Measurements from ENCODE around the gene NR4A1. TPM values are rescaled to one million over a fixed set of nuclear protein-coding genes. Genes with fewer than 3 reads are reported as not detected.

NR4A1 gene
- 4.4 TPM in 1 of 2 replicates, not detected in the other for total RNA-seq (2014; rRNA removed; shearing (Covaris generic); ENCODE audit: low replicate concordance)

DNA sequence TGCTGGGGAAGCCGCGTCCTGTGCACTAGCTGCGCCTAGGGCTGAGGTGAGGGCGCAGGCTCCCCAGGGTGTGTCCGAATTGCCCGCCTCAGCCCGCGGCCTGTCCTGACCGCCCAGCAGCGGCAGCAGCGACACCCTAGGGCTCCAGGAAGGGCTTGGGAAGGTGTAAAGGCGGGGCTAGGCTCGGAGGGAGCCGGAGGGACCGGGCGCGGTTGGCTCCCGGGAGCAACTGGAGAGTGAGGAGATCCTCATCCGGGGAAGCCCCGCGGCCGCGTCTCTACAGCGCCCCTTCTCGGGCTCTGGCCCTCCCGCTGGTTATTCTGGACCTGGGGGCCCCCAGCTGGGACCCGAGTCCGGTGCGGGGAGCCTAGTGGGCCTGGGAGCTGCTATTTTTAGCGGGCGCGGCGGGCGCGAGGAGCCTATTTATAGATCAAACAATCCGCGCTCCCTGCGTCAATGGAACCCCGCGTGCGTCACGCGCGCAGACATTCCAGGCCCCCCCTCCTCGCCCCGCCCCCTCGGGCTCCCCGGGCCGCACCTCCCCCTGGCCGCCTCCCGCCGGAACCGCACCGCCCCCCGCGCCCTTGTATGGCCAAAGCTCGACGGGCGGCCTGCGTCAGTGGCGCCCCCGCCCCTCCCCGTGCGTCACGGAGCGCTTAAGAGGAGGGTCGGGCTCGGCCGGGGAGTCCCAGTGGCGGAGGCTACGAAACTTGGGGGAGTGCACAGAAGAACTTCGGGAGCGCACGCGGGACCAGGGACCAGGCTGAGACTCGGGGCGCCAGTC is at the start of gene NR4A1:
Gene NR4A1, plus strand, starts transcription at position 685 of the 784 bp plus-strand sequence. CDS start 2,887 bp downstream, outside the sequence.
- DNase-seq = peak; percentile 70
- no peaks in the 10 kb centered on the region for H3K9me3 ChIP-seq
- H3K27me3 ChIP-seq = no peaks in the 10 kb centered on the region
- peak within 1 kb of the TSS; percentile 39 for H3K4me3 ChIP-seq
- no peaks in the 10 kb centered on the region; the same call in 1 of the 2 replicates for H3K36me3 ChIP-seq

DNA sequence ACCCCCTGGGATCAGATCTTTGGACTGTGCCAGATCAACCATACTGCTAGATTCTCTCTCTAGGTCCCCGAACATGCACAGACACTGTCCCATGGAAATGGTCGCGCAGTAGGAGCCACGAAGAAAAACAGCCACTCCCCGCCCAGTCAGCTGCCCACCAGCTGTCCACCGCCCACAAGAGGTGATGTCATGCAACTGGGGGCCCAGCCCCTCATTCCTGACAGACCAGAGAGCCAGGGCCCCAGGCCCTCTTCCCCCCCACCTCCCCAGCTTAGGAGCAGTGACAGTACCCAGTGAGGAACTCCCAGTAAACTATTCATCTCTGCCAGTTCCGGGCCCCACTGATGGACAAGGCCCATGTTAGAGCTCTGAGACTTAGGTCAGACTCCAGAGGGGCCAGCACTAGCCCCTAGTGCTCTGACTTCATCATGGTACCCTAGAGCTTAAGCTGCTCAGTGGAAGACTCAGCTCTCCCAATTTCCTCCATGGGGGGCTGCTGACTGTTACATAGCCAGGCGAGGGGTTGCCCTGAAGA is 48.2 kb upstream of the NR4A1 start:
- no peaks in the 10 kb centered on the region; the same call in none of the 2 replicates for H3K27me3 ChIP-seq

GRCh38 chr12:52003591-52003990 is 47.7 kb upstream of the NR4A1 start:
- no peak overlapping the region for H3K4me3 ChIP-seq
- DNase-seq = no peak
- H3K27me3 ChIP-seq = no peaks in the 10 kb centered on the region; the same call in none of the 2 replicates
- no peaks in the 10 kb centered on the region for H3K9me3 ChIP-seq
- H3K36me3 ChIP-seq = no peaks in the 10 kb centered on the region

More for the DNA sequence above, 48.2 kb upstream of the NR4A1 start:
- Histone ChIP-seq H3K36me3 (no peaks in the 10 kb centered on the region), H3K4me3 (no peak overlapping the region), H3K9me3 (no peaks in the 10 kb centered on the region)
- no peak for DNase-seq

GRCh38 chr12:52004042-52004648 is 47.1 kb upstream of the NR4A1 start:
- Histone ChIP-seq H3K27me3 (no peaks in the 10 kb centered on the region; the same call in none of the 2 replicates), H3K4me3 (no peak overlapping the region), H3K9me3 (no peaks in the 10 kb centered on the region), H3K36me3 (no peaks in the 10 kb centered on the region)
- DNase-seq = peak; percentile 43

GRCh38 chr12:52005218-52005902 is 45.9 kb upstream of the NR4A1 start:
- H3K27me3 ChIP-seq = no peaks in the 10 kb centered on the region; the same call in none of the 2 replicates
- DNase-seq = no peak
- H3K9me3 ChIP-seq = no peaks in the 10 kb centered on the region
- no peaks in the 10 kb centered on the region for H3K36me3 ChIP-seq
- no peak overlapping the region for H3K4me3 ChIP-seq

- Histone ChIP-seq H3K27me3 (no peaks in the 10 kb centered on the region; the same call in none of the 2 replicates), H3K9me3 (no peaks in the 10 kb centered on the region), H3K4me3 (no peak overlapping the region; the same call in 1 of the 2 replicates), H3K36me3 (no peaks in the 10 kb centered on the region)
- DNase-seq = no peak
These were observed 45.1 kb upstream of the NR4A1 start for GRCh38 chr12:52005903-52006703.

GRCh38 chr12:52006726-52007157 is 44.5 kb upstream of the NR4A1 start, which contains the start of gene TAMALIN:
TAMALIN (plus strand) TSS chr12:52006946; CDS start chr12:52007020, 74 bp downstream.
- Histone ChIP-seq H3K4me3 (peak within 1 kb of the TSS; percentile 19; the same call in 1 of the 2 replicates), H3K27me3 (no peaks in the 10 kb centered on the region; the same call in none of the 2 replicates), H3K36me3 (no peaks in the 10 kb centered on the region), H3K9me3 (no peaks in the 10 kb centered on the region)
- peak; percentile 36 for DNase-seq

- no peaks in the 10 kb centered on the region for H3K9me3 ChIP-seq
- H3K36me3 ChIP-seq = no peaks in the 10 kb centered on the region
- no peaks in the 10 kb centered on the region; the same call in none of the 2 replicates for H3K27me3 ChIP-seq
- H3K4me3 ChIP-seq = peak overlapping the region; percentile 19; the same call in 1 of the 2 replicates
- no peak for DNase-seq
These were observed 43.9 kb upstream of the NR4A1 start for GRCh38 chr12:52007158-52007921.

DNA sequence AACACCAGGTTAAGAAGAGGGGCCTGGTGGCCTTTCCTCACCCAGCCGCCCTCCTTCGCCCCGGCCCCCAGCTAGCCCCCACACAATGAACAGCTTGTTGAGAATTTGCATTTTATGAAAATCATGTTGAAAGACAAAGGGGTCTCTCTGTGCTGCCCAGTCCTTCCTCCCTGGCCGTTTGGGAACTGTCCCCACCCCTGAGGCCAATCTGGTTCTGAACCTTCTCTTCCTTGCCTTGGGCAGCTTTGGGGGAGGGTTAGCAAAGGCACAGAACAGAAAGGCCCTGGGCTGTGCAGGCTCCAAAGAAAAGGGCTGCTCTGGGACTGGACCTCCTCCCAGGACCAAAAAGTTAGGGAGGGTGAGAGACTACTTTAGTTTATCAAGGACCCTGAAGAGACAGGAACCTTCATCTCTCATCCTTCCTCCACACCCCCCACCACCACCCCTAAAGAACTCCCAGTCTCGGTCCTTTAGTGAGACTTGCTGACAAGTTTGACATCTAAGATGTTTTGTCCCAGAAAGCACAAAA is 43.2 kb upstream of the NR4A1 start:
- no peak for DNase-seq
- H3K27me3 ChIP-seq = no peaks in the 10 kb centered on the region; the same call in none of the 2 replicates
- no peak overlapping the region for H3K4me3 ChIP-seq

DNA sequence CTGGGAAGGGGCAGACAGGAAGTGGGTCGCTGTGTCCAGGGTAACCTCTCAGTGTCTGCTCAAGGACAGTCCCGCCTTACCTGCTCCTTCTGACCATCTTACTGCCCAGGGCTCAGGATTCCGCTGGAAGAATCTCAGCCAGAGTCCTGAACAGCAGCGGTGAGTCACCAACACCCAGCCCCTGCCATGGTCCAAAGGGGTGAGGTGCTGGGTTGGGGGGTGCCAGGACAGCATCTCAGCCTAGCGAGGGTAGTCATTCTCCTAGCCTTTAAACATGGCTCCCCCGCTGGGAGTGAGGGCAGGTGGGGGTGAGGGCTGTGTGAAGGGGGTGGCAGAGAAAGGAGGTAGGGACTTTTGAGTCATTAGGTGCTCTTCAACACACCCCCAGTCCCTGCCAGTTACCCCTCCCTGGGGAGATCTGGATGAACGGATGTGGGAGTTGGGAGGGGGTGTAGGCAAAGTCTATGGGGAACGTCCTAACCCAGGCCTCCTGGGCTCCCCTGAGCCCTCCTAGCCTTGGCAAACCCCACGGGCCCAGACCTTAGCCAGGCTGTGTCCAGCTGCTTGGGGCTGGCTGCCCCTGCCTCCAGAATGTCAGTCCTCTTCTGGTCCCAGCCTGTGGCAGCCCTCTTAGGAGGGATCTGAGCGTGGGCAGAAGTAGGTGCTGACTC is 42.0 kb upstream of the NR4A1 start:
- Histone ChIP-seq H3K27me3 (no peaks in the 10 kb centered on the region; the same call in none of the 2 replicates), H3K4me3 (no peak overlapping the region), H3K9me3 (no peaks in the 10 kb centered on the region), H3K36me3 (no peaks in the 10 kb centered on the region)
- DNase-seq = no peak

More for the DNA sequence above, 43.2 kb upstream of the NR4A1 start:
- no peaks in the 10 kb centered on the region for H3K9me3 ChIP-seq
- H3K36me3 ChIP-seq = no peaks in the 10 kb centered on the region

GRCh38 chr12:52010152-52010622 is 41.1 kb upstream of the NR4A1 start:
- H3K36me3 ChIP-seq = no peaks in the 10 kb centered on the region
- H3K4me3 ChIP-seq = no peak overlapping the region
- no peaks in the 10 kb centered on the region; the same call in none of the 2 replicates for H3K27me3 ChIP-seq
- H3K9me3 ChIP-seq = no peaks in the 10 kb centered on the region
- DNase-seq = peak; percentile 45

DNA sequence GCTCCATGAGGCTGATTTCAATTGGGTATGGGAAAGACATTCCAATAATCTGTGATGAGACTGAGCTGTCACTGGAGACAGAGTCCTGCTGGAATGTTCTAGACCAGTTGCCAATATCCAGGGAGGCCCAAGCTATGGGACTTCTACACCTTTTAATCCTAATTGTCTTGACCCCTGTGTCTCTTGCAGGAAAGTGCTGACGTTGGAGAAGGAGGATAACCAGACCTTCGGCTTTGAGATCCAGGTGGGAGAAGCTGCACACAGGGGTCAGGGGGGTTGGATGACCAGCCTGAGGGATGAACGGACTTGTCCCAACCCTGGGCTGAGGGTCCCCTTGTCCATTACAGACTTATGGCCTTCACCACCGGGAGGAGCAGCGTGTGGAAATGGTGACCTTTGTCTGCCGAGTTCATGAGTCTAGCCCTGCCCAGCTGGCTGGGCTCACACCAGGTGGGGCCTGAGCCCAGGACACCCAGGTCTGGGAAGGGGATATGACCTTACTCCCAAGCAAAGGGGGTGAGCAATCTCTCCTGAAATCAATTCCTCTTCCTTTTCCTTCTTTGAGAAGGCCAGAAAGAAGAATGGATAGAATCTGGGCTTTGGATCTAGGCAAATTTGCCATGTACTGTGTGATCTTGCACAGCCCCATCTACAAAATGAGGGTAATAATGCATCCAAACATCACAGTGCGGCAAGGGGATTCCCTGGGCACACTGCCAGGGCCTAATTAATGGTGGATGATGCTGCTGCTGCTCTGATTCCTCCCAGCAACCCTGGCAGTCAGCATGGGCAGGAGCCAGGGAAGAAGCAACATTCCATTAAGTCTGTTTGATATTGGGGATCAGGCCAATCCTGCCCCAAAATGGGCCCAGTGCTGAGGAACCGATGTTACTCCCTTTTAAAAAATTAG is 40.3 kb upstream of the NR4A1 start:
- no peaks in the 10 kb centered on the region for H3K36me3 ChIP-seq
- DNase-seq = no peak
- H3K27me3 ChIP-seq = no peaks in the 10 kb centered on the region; the same call in none of the 2 replicates
- no peak overlapping the region for H3K4me3 ChIP-seq
- H3K9me3 ChIP-seq = no peaks in the 10 kb centered on the region

DNA sequence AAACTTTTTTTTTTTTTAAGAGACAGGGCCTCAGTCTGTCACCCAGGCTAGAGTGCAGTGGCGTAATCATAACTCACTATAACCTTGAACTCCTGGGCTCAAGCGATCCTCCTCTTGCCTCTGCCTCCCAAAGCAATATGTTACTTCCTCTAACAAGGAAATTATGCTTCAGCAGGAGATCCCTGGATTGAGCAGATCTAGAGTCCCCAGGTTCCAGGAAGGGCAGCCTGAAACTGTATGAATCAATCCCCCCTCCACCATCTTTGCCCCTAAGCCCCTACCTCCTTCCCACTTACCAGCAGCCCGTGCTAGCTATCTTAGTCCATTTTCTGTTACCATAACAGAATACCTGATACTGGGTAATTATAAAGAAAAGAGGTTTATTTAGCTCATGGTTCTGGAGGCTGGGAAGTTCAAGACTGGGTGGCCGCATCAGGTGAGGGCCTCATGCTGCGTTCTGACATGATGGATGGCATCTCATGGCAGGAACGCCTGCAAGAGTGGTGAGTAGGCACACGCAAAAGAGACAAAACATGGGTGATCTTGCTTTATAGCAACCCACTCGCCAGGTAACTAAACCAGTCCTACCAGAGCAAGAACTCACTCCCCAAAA is 39.5 kb upstream of the NR4A1 start:
- H3K4me3 ChIP-seq = no peak overlapping the region
- DNase-seq = no peak
- H3K9me3 ChIP-seq = no peaks in the 10 kb centered on the region
- no peaks in the 10 kb centered on the region for H3K36me3 ChIP-seq
- no peaks in the 10 kb centered on the region; the same call in 1 of the 2 replicates for H3K27me3 ChIP-seq
